ENCODE measurements around the gene RCAN2.

RCAN2 gene

GRCh38 chr6:46491628-46492547 is 639 bp upstream of the RCAN2 start:
- DNase-seq: no peak

GRCh38 chr6:46490425-46491200 is 636 bp downstream of the RCAN2 start:
- DNase-seq: no peak

GRCh38 chr6:46486181-46486580 is 5.1 kb downstream of the RCAN2 start:
- DNase-seq: no peak

GRCh38 chr6:46484081-46484820 is 7.0 kb downstream of the RCAN2 start:
- DNase-seq: no peak

- DNase-seq: no peak
Measured at GRCh38 chr6:46476301-46476700, 14.9 kb downstream of the RCAN2 start.

DNA sequence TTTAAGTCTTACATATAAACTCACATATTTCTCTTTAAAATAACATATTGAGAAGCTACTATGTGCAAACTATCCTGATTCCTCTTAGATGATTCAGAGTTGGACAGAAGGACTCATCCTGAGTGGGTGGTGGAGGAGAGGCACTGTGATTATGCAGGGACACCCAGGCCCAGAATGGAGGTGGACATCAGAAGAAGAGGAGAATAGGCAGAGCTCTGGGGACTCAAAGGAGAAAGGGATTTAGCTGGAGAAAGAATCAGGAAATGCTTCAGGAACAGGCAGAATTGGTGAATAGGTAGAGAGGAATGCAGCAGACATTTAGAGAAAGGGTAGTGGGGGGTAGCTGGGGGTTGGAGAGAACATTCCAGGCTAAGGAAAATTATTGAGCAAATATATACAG is 17.4 kb downstream of the RCAN2 start:
- no peak for DNase-seq

DNA sequence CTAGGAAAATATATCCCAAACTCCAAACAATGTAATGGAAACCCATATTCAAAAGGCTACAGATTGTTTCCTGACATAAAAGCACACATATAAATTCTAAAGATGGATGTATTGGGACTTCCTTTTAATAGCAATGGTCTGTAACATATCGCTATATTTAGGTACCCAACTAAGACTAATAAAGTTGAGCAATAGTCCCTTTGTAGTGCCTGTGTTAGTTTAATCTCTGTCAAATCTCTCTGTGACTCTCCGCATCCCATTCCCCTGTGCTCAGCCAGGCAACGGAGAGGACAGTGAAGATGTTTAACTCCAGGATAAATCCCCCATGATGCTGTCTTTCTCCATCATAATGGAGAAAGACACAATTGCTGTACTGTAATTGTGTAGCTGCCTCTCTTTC is 19.0 kb downstream of the RCAN2 start:
- DNase-seq: no peak

GRCh38 chr6:46469021-46469420 is 22.2 kb downstream of the RCAN2 start:
- no peak for DNase-seq

DNA sequence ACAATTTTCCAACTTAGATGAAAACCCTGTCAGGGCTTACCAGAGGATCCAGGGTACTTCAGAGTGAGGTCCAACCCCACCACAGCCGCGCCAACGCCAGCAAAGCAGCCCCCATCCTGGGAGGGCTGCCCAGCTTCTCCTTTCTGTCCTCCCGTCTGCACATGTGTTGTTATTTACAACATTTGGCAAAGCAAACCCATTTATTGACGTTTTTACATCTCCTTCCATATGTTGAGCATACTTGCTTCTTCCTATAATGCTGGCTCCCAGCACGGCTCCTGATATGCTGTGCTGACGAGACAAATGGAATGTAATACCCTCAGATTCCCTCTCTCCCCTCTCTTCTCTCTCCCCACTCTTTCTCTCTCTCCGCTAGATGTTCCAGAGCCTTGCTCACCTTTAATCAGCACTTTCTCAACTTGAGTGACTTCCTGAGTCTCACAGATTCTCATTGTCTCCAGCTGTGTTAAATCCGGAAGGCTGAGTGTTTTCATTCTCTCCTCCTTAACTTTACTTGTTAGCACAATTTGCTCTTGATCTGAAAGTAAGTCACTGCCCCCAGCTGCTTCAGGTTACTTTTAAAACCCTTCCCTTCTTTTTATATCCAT is 22.7 kb downstream of the RCAN2 start:
- DNase-seq: no peak

DNA sequence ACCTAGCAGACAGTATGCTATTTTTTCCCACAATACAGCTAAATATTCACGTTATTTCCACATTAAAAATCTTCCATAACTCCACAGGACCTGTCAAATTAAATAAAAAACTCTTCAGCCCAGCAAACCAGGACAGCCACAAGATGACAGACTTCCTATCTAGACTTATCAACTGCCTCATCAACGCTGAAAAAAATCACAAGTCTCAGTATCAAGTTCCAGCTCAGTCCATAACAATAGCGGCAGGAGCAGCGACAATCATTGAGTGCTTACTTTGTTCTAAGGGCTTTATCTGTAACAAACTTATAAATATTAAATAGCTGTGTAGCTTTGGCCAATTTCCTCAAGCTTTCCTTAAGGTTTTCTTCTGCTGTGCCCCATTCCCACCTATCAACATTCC is 24.7 kb downstream of the RCAN2 start:
- no peak for DNase-seq

- no peak for DNase-seq
Measured at GRCh38 chr6:46465294-46466165, 25.7 kb downstream of the RCAN2 start.

DNA sequence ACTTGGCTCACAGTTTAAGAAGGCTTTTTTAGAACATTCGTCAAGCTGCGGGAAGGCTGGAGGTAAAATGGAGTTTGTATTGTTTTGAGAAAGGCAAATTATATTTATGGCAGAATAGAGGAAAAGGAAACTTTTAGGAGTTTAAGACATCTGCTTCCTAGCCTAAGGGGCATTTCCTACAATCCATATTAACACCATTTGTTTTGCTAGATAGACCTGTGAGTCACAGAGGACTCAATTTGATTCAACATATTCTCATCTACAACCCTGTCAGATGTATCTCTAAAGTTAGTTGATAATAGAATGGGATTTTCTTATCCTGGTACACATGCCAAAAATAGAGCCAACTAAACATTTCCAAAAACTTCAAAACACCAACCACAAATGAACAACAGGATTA is 35.0 kb downstream of the RCAN2 start:
- no peak for DNase-seq

- no peak for DNase-seq
Measured at GRCh38 chr6:46454691-46455090, 36.6 kb downstream of the RCAN2 start.

DNA sequence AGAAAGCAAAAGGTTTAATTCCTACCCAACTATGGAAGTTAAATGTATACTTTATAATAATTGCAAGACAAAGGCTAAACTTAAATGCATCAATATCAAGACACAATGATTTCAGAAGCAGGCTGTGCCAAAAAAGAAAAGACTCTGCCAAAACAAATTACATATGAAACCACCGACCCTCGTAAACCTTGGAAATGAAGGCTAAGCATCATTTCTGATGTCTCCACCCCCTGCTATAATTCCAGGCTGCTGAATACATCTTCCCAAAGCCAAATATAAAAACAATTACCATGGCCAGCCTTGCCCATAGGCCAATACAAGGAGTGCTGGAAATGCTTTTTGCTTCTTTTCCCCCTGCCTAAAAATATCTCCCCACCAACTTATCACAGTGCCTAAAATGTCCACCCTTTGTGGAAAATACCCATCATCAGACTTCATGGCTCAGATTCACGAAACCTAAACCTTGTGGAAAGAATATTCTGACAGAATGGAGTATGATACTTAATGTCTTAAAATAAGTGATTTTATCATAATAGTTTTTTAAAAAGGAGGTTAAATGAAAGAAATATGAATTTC is 37.4 kb downstream of the RCAN2 start:
- DNase-seq: no peak

DNA sequence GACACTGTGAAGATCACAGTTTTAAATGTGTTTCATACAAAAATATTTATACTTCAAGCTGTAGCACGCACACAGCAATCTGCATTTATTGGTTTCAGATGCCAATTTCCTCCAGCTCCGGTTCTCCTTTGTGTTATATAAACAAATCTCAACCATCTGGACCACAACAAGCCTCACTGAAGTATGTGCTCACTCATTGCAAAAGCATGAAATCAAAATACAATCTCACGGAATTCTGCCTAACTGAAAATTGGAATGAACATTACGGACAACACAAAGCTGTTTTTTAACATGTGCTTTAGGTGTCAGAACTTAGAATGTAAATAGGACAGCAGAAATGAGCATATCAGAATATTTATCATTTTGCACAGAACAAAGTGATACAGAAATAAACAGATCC is 38.0 kb downstream of the RCAN2 start:
- no peak for DNase-seq

GRCh38 chr6:46452312-46452917 is 38.8 kb downstream of the RCAN2 start:
- DNase-seq: no peak

GRCh38 chr6:46451343-46451742 is 39.9 kb downstream of the RCAN2 start:
- DNase-seq: no peak

- no peak for DNase-seq
Measured at GRCh38 chr6:46444772-46445454, 46.3 kb downstream of the RCAN2 start.

GRCh38 chr6:46443623-46444022 is 47.6 kb downstream of the RCAN2 start:
- no peak for DNase-seq

GRCh38 chr6:46440641-46441040 is 50.6 kb downstream of the RCAN2 start:
- no peak for DNase-seq

- DNase-seq: no peak
Measured at GRCh38 chr6:46440141-46440540, 51.1 kb downstream of the RCAN2 start.

Data from NCI-H1417 treated with DMSO at 0.1 percent for 48 hours (cell line).